ENCODE measurements around the gene RNF215.

Gene RNF215

GRCh38 chr22:30400159-30400558 lies 12.9 kb upstream of the RNF215 start:
- no peak for DNase-seq (ENCODE audit: low read depth)
- TF ChIP-seq CTCF (IDR thresholded peaks at IDR 0.05; ENCODE audit: low read depth, low read length, missing control alignments), result no peak
- no peak overlapping the region for H3K4me3 ChIP-seq (ENCODE audit: low read depth, low read length)

DNA sequence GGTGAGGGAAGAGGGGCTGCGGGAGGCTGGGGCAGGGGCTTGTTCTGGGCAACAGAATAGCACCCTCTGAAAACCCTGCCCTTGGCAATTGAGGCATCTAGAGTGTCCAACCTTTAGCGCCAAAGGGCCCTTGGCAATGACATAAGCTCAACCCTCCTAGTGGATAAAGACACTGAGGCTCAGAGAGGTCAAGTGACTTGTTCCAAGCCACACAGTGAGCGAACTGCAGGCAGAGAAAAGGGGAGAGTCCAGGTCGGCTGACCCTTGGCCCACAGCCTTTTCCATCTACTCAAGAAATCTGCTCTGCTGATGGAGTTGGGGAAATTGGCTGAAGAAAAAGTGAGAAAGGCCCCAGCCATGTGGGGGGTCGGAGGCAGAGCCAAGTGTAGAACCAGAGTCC lies 12.5 kb upstream of the RNF215 start:
- no peak overlapping the region for H3K4me3 ChIP-seq (ENCODE audit: low read depth, low read length)
- DNase-seq (ENCODE audit: low read depth), result no peak
- no peak for TF ChIP-seq CTCF (IDR thresholded peaks at IDR 0.05; ENCODE audit: low read depth, low read length, missing control alignments)

DNA sequence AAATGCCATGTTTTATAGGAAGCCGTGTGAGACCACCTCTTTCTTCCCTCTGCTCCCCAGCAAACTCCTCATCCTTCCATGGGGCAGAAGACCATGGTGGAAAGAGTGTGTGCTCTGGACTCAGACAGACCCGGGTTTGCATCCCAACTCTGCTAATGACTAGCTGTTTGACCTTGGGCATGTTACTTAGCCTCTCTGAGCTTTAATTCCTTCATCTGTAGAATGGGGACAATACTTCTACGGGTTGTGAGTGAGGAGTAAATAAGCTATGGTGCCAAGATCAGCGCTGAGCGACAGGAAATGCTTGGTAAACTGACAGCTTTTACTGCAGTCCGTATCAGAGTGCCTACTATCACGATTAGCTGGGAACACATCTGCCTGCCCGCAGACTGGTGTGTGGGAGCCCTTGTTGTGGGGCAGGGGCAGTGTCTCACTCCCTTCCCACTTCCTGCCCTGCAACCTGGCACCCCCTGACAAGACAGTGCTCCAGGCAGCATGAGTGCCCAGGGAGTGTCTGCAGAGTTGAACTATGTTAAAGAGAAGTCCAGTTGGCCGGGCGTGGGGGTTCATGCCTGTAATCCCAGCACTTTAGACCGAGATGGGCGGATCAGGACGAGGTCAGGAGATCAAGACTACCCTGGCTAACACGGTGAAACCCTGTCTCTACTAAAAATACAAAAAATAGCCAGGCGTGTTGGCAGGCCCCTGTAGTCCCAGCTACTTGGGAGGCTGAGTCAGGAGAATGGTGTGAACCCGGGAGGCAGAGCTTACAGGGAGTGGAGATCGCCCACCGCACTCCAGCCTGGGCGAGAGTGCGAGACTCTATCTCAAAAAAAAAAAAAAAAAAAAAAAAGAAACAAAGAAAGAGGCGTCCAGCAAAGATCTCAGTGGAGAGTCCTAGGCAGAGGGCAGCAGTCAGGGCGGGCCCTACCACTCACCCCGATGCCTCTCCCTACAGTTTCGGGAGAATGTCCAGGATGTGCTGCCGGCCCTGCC lies 11.8 kb upstream of the RNF215 start:
- H3K4me3 ChIP-seq (ENCODE audit: low read depth, low read length), result no peak overlapping the region
- no peak for TF ChIP-seq CTCF (IDR thresholded peaks at IDR 0.05; ENCODE audit: low read depth, low read length, missing control alignments)
- no peak for DNase-seq (ENCODE audit: low read depth)

DNA sequence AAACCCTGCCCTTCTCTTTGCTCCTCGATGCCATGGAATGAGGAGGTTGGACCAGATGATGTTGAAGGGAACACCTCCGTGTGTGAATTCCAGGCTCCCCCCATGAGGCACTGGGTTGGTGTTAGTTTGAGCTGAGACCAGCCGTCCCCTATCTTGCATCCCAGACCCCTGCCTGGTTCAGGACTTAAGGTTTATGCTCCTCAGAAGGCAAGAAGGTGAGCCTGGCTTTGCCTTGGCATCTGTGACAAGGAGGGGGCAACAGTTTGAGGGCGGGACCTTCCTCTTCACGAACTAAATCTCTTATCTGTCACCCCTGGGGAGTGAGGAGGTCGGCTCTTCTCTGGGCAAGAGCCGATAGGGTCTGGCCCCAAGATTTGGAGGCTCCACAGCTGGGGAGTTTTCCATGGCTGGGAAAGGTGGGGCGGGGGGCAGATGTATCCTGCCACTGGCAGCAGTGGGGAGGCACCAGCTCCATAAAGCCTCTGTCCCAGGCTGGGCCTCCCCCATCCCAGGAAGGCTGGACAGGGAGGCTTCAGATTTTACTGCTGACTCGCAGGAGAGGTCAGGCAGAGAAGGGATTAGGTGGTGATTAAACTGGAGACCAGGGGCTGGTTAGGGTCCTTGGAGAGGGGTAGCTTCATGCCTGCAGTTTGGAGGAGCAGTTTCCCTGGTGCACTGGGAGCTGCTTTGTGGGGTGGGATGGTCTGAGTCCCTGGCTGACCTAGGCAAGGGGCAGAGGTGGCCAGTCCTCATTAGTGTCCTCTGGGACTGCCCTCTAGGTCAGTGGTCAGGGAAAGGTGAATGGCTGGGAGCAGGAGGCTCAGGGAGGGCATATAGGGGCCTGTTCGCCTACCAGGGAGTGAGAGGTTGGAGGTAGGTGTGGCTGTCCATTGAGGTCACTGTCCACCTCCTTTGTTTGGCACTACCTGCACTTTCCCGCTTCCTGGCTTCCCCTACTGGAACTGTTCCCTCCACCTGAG lies 10.7 kb upstream of the RNF215 start:
- no peak for TF ChIP-seq CTCF (IDR thresholded peaks at IDR 0.05; ENCODE audit: low read depth, low read length, missing control alignments)
- H3K4me3 ChIP-seq (ENCODE audit: low read depth, low read length), result peak overlapping the region; percentile 47; the same call in 1 of the 2 replicates
- no peak for DNase-seq (ENCODE audit: low read depth)

GRCh38 chr22:30396871-30397655 lies 9.9 kb upstream of the RNF215 start, which contains the start of gene SEC14L2:
Gene SEC14L2, plus strand, starts transcription at chr22:30397018. Its CDS starts 99 bp downstream, at chr22:30397117.
- H3K4me3 ChIP-seq (ENCODE audit: low read depth, low read length), result peak within 1 kb of the TSS; percentile 47
- TF ChIP-seq CTCF (IDR thresholded peaks at IDR 0.05; ENCODE audit: low read depth, low read length, missing control alignments), result no peak
- no peak for DNase-seq (ENCODE audit: low read depth)

DNA sequence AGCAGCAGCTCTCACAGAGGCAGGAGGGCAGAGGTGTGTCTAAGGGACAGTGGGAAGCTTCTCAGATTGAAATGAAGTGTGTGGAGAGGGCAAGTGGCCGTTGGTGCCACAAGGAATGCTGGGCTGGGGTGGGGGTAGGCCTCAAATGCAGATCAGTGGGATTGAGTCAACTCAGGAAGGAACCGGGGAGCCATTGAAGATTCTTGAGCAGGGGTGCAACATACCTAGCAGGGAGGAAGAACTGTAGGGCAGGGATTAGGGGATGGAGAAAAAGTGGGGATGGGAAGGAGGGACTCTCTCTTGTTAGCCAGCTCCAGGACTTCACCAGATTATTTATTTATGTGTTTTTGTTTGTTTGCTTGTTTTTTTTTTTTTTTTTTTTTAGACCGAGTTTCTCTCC lies 6.7 kb upstream of the RNF215 start:
- DNase-seq (ENCODE audit: low read depth), result no peak
- TF ChIP-seq CTCF (IDR thresholded peaks at IDR 0.05; ENCODE audit: low read depth, low read length, missing control alignments), result no peak
- H3K4me3 ChIP-seq (ENCODE audit: low read depth, low read length), result no peak overlapping the region
